ELF-1 (cell line): ENCODE data around the gene TSC22D2.
"Not testable (repeated sequence)": the region's sequence is repeated elsewhere in the genome, so short reads cannot be mapped to it uniquely, and the experiment has no call there.

ENCODE experiments used
- DNase-seq: peaks from one replicate; pipeline ENCODE4 v3.0.0-alpha.2; 2016; ENCODE audit warnings: low read depth, low spot score

The TSC22D2 gene

DNA sequence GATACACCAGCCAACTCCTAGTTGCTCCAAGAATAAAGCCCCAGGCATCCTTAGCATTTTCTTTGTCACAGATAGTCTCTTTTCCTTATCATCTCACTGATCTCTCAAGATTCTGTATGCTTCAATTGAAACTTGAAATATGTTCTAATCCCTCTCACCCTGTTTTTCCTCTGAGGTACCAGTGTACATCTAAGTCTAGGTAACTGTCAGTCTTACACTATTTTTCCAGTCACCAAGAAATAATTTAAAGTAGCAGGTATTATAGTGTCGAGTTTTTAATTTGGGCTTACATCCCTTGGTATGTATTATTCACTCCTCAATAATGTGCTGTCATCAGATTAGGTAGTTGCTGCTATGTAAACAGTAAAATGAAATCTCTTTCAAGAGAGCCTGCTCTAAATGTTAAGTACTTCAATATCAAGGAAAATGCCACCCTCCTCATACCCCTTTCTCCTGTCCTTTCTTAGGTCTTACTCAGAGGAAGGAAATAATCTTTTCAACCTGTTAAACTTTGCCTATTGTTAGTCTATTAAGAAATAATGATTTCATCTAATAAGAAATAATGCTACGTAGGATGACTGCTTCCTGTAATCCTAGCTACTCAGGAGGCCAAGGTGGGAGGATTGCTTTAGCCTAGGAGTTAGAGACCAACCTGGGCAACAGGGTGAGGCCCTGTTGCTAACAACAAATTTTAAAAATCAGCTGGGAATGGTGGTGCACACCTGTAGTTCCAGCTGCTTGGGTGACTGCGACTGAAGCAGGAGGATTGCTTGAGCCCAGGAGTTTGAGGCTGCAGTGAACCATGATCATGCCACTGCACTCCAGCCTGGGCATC is 39.8 kb downstream of the TSC22D2 start:
- no peak for DNase-seq

GRCh38 chr3:150449169-150449721 is 41.1 kb downstream of the TSC22D2 start:
- no peak for DNase-seq

DNA sequence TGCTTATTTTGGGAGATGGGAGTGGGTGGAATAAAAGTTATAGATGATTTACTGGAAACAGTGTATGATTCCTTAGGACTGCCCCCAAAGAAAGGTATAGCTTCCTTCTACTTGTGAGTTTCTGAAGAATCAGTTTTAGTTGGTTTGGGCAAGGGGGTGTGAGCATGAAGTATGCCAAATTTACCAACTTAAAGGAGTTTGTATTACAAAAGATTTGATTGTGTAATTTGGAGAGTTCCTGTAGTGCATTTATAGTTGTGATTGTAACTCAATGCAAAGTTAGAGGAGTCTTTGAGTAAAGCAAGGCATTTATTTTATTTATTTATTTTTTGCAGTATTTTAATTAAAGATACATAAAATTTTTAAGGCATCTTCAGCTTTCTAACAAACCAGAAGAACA is 42.8 kb downstream of the TSC22D2 start:
- DNase-seq: no peak

DNA sequence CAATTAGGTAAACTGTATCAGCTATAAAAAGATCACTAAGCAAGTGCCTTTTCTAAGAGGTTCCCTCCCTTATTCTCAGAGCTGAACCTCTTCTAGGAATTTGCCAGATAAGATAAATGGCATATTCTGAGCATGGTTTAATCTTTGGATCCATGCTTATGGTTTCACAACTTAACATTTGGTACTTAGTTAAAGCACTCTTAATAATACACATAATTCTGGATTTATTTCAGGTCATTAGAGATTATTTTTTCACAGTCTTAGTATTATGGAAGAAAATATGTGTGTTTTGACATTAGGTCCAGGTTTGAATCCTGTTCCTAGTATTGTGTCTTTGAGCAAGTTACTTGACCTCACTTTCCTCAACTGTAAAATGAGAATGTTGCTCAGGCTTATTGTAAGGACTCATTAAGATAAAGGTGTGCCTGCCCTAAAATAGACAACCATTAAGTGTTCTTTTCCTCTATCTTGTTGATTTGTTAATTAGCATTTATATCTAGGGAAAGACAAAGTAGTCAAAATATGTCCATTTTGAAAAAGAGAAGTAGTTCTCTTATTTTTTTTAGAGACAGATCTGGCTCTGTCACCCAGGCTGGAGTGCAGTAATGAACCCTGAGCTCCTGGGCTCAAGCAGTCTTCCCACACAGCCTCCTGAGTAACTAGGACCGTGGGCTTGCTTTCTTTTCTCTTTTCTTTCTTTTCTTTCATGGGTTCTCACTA is 43.4 kb downstream of the TSC22D2 start:
- no peak for DNase-seq

DNA sequence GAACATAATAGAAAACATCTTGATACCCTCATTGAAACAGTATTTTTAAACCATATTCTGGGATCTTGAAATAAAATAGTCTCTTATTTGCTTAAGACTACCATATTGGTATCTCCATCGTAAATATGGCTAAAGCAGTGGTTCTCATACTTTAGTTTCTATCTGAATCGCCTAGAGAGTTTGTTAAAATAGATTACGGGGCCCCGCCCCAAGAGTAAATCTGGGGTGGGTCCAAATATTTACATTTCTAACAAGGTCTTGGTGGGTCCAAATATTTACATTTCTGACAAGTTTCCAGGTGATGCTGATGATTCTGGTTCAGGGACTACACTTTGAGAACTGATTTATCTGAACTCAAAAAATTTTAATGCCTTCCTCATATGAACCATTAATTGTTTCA is 45.3 kb downstream of the TSC22D2 start:
- no peak for DNase-seq

DNA sequence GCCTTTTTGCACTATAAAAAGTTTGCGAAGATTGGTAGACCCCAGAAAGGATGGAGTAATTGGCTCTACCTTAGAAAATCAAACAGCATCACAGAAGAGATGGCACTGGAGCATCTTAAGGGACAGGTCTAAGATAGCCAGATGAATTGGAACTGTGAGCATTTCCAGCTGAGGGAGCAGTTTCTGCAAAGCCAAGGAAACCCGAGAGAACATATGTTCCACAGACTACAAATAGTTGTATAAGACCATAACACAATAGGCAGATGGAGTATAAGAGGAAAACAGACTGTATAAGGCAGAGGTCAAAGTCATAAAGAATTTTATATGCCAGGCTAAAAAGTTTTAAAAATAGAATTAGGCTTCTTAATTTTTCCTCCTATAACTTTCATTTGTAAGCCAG is 46.0 kb downstream of the TSC22D2 start:
- no peak for DNase-seq

DNA sequence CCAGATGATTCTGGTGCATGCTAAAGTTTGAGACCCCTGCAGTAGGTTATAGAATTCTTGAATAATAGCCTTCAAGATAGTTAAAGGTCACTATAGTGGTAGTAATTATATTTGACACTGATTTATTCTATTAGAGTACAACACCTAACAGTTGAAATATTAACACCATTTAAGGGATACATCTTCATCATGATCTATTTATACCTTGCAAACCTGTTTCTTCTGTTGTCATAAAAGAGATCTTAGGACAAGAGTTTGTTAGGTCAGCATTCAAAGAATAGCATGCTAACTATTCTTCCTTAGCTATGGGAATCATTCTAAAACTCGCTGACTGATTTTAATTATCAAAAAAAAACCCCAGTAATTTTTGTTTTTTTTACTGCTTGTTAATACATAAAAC is 46.5 kb downstream of the TSC22D2 start:
- no peak for DNase-seq

GRCh38 chr3:150455341-150455740 is 47.2 kb downstream of the TSC22D2 start:
- DNase-seq: no peak

DNA sequence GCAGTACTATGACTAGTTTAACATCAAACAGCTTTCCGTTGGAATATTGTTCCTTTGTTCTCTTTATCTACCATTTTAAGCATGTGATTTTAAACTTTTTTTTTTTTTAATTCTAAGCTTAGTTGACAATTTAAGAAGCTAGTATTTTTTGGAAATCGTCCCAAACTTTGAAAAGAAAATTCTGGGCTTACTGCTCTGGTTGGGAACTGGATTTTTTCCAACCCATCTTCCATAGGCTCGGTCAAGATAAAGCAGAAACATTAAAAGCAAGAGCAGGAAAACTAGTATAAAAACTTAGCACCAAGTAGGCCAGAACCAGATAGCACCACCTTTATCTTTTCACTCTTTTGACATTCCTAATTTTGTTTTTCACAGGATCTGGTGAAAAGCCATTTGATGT is 49.9 kb downstream of the TSC22D2 start:
- no peak for DNase-seq

- DNase-seq: no peak
Measured at GRCh38 chr3:150460484-150460883, 52.4 kb downstream of the TSC22D2 start.

GRCh38 chr3:150461399-150461798 is 53.3 kb downstream of the TSC22D2 start:
- DNase-seq: no peak

DNA sequence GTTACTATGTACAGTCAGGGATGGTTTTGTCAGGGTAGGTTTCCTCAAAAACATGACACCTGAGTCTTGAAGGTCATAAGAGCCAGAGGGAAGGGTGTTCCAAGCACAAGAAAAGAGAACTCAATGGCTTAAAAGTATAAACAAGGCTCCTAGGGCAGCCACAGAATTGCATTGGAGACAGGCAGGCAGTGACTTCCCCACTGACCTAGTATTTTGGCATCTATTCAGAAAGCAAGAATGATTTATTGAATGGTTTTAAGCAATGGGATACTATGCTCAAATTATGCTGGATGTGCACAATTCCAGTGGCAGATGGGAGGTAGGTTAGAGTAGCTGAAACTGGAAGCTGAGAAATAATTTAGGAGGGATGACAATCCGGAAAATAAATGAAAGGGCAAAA is 54.0 kb downstream of the TSC22D2 start:
- no peak for DNase-seq

GRCh38 chr3:150464684-150465083 is 56.6 kb downstream of the TSC22D2 start:
- DNase-seq: no peak

DNA sequence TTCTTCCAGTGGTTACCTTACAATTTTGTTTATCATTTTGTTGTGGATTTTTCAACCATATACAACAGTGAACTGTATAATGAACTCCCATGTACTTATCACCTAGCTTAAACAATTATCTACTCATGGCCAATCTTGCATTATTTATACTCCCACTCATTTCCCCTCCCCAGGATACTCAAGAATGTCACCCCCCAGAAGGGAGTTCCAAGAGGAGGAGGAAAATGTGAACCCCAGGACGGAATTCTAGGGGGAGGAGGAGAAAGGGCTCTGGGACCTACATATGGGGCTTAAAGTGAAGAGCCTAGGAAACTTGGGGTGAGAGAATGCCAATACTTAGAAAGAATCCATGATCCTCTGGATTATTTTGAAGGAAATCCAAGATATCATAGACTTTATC is 59.3 kb downstream of the TSC22D2 start:
- no peak for DNase-seq

GRCh38 chr3:150469031-150469930 is 61.2 kb downstream of the TSC22D2 start:
- DNase-seq: peak; percentile 78

DNA sequence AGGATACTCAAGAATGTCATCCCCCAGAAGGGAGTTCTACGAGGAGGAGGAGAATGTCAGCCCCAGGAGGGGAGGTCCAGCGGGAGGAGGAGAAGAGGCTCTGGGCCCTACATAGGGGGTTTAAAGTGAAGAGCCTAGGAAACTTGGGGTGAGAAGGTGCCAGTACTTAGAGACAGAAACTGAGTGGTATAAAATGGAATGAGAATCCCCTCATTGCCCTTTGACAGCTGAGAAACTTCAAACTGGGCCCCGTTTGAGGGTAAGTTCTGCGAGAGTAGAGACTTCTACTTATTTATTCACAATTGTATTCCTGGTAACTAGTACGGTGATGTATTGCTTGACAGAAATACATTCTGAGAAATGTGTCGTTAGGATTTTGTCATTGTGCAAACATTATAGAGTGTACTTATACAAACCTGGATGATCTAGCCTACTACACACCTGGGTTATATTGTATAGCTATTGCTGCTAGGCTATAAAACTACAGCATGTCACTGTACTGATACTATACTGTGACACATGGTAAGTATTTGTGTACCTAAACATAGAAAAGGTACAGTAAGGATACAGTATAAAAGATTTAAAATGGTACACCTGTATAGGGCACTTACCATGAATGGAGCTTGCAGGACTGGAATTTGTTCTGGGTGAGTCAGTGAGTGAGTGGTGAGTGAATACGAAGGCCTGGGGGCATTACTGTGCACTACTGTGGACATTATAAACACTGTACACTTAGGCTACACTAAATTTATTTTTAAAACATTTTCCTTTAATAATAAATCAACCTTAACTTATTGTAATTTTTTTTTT is 62.0 kb downstream of the TSC22D2 start:
- no peak for DNase-seq

- peak; percentile 53 for DNase-seq
Measured at GRCh38 chr3:150472421-150472820, 64.3 kb downstream of the TSC22D2 start.

- not testable (repeated sequence) for DNase-seq
Measured at GRCh38 chr3:150473161-150473560, 65.1 kb downstream of the TSC22D2 start.

DNA sequence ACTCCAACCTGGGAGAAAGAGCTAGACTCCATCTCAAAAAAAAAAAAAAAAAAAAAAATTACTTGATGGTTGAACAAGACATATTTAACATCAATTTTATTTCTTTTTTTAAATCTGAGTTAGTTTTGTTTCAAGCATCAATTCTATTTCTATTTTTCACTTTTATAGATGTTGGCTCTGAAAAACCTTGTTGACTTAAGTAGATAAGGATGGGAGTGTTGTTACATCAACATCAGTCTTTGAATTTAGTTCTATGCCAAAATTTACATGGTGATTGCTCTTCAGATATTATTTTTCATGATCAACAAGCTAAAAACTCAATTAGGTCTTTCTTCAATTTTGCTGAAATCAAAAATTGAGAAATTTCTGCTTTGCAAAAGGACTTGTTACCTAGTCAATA is 71.3 kb downstream of the TSC22D2 start:
- no peak for DNase-seq

GRCh38 chr3:150480877-150481276 is 72.8 kb downstream of the TSC22D2 start:
- no peak for DNase-seq

DNA sequence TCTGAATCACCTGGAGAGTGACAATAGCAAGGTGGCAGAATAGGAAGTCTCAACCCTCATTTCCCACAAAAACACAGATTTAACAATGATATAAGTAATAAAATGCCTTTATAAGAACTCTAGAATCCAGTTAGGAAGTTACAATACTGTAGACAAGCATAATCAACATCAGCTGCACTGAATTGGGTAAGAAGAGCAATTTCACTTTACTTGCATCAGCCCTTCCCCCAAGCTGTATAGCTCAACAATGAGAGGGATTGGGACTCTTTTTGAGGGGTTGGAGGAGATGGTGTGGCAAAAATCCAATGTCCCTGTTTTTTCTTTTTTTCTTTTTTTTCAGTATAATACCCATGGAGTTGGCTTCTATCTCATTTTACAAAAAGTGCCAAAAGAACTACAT is 75.1 kb downstream of the TSC22D2 start:
- no peak for DNase-seq
